Left kidney (tissue), 2 donors: ENCODE measurements around the gene FSTL4. TPM values are rescaled to one million over a fixed set of nuclear protein-coding genes. Genes with fewer than 3 reads are reported as not detected.
"Not testable (repeated sequence)": the region's sequence is repeated elsewhere in the genome, so short reads cannot be mapped to it uniquely, and the experiment has no call there.

Source experiments
- DNase-seq: peaks from one replicate; pipeline ENCODE4 v3.0.0-alpha.2; 2013
- polyA plus RNA-seq: library from polyadenylated mRNA; unstranded; fragments of 120-200 nt; gene quantifications from one replicate; pipeline ENCODE4 v1.2.1, GENCODE V29; 2013; ENCODE audit not compliant: insufficient read length

FSTL4 gene
- polyA plus RNA-seq, 1 donor = 0.91 TPM

GRCh38 chr5:133170756-133171387, 441.5 kb downstream of the FSTL4 start:
- DNase-seq = not testable (repeated sequence)

DNA sequence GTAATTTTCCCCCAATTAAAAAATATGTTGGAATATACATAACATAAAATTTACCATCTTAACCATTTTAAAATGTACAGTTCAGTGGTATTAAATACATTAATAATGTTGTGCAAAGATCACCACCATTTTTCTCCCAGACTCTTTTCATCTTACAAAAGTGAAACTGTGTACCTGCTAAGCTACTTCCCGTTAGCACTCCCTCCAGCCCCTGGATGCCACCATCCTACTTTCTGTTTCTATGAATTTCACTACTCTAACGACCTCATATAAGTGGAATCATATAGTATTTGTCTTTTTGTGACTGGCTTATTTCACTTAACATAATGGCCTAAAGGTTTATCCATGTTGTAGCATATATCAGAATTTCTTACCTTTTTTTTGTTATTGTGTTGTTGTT, 447.6 kb downstream of the FSTL4 start:
- DNase-seq = no peak

DNA sequence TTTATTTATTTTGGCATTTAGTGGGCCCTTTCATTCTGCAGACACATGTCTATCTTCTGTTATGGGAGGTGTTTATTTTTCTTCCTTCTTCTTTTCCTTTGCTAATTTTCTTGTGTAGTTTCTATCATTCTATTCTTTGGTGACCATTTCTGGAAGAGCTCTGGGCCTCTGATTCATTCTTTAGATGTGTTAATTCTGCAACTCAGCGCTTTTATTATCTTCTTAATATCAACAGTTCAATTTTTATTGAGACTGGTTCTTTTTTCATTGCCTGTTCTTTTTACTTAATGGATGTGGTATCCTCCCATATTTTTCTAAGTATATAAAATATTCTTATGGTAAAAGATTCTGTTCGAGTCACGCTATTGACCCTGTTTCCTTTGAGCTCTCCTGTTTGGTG, 448.5 kb downstream of the FSTL4 start:
- no peak for DNase-seq

GRCh38 chr5:133159543-133159942, 452.8 kb downstream of the FSTL4 start:
- no peak for DNase-seq

- DNase-seq = no peak
These were observed 456.9 kb downstream of the FSTL4 start for GRCh38 chr5:133155326-133155969.

GRCh38 chr5:133154274-133155075, 457.9 kb downstream of the FSTL4 start:
- no peak for DNase-seq

DNA sequence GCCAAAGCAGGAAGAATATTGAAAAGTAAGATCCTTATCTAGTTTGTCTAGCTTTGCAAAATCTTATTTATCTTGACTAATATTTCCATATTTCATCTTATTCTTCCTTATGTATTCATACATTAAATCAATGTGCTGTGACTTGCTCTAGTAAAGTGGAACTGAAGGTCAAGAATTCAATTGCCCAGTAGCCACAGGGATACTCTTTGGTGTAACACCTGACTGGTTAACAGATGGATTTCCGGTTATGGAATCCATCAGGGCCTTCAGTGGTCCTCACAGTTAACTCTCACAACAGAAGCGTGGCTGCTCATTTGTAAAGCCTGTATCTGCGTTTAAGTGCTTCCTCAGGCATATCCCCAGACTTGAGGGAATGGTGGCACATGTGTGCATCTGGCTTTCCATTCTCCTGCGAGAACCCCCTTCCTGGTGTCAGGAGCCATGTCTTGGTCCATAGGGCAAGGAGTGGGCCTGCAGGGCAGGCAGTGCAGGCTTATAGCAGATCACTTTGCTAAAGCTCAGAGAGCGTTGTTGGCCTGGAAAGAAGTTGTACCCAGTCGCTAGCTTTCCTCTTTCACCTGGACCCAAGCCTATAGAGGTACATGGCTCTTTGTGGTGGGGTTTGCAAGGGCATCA, 461.3 kb downstream of the FSTL4 start:
- no peak for DNase-seq

- DNase-seq = no peak
These were observed 463.0 kb downstream of the FSTL4 start for GRCh38 chr5:133149345-133149744.

- no peak for DNase-seq
These were observed 464.4 kb downstream of the FSTL4 start for GRCh38 chr5:133147815-133148567.

DNA sequence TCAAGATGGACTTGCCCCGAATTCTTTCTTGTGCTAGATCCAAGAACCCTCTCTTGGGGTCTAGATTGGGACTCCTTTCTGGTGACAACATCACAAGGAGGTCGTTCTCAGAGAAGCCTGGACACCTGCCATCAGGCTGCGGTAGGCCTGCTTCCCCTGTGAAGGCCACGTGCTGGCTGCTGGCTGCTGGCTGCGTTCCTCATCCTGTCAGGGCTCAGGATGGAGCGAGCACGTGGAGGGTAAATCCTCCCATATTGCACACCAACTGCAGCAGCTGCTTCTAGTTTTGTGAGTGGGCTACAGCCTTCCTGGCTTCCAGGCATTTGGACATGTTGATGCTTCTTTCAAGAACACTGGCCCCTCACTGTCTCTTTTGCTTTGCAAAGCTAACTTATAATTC, 464.9 kb downstream of the FSTL4 start:
- DNase-seq = no peak
